Measurements from ENCODE around the gene CDT1.

DNA sequence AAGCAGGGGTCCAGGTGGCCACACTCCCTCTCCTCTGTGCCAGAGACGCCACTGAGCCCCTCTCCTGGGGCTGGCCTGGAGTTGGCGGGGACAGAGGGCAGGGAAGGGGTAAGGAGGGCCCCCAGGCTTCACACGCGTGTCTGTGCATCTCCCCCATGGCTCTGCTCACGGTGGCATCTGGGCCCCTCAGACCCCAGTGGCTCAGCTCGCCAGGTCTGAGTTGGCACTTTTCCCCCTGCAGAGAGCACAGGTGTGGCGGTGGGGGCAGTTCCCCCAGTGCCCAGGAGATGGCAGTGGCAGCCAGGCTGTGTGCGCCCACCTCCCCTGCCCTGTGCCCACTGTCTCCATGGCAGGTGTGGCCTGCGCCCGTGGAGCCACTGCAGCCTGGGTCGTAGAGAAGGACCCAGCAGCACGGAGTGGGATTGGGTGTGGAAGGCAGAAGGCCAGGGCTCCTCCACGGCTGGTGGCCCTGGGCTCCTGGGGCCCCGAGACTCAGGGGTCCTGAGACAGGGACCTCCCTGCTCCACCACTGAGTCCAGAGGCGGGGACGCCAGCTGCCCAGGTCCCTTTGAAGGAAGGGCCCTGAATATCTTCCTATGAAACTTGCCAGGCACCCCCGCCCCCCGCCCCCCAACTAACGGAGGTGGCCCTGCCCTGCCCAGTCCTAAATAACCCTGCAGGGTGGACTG is 12.5 kb downstream of the CDT1 start:
- no peak for TF ChIP-seq YY1 (IDR thresholded peaks at IDR 0.05; ENCODE audit: insufficient read depth, insufficient read length)
- TF ChIP-seq ZNF274 (IDR thresholded peaks at IDR 0.05; ENCODE audit: low read depth, low read length): no peak
- no peak for TF ChIP-seq SUZ12 (IDR thresholded peaks at IDR 0.05; ENCODE audit: extremely low read depth, insufficient read depth, insufficient read length)

Measured in NT2/D1 (cell line).